Measurements from ENCODE around the gene KIFC1. TPM values are rescaled to one million over a fixed set of nuclear protein-coding genes. Genes with fewer than 3 reads are reported as not detected.

KIFC1 gene
- polyA plus RNA-seq, 1 of the 3 experiments (the other 2 are of a cell fraction): 35.9 TPM

GRCh38 chr6:33373960-33374910 lies 17.4 kb upstream of the KIFC1 start:
- Histone ChIP-seq H3K27me3 (ENCODE audit: insufficient read depth) (no peaks in the 10 kb centered on the region), H3K36me3 (replicated peaks in 1 of 2; ENCODE audit: control insufficient read depth in 1 of 2, insufficient read depth in 2 of 2, low read length in 1 of 2) (no peaks in the 10 kb centered on the region), H3F3A (replicated peaks; ENCODE audit: insufficient read depth) (no peaks in the 10 kb centered on the region), H3K9me2 (no peaks in the 10 kb centered on the region), H3K4me3 (ENCODE audit: low read depth in 2 of 2, low read length in 1 of 2) (no peak overlapping the region), H3K9ac (no peak overlapping the region), H4K20me1 (ENCODE audit: insufficient read depth) (no peaks in the 10 kb centered on the region), H3K9me3 (no peaks in the 10 kb centered on the region), H3K4me2 (no peak overlapping the region), H3K79me2 (ENCODE audit: insufficient read depth) (no peaks in the 10 kb centered on the region), H2AFZ (ENCODE audit: low read depth) (no peak overlapping the region), H3K27ac (ENCODE audit: low read depth in 2 of 2, low read length in 1 of 2) (peak overlapping the region in 1 of 2 experiments; percentile 35; a peak in 1 of 4 replicates), H3K4me1 (ENCODE audit: control insufficient read depth in 1 of 2, insufficient read depth in 2 of 2, low read depth in 1 of 2, low read length in 1 of 2) (peaks cover 8 to 10% of the 10 kb centered on the region in 2 experiments; a peak in 2 of 4 replicates)
- ChIA-PET POLR2A (interaction anchor here (0.6 to 0.9 kb wide), 2 partner anchors 51 to 403 kb away, joined by 3 read pairs; no protein-coding TSS in a partner anchor), CTCF (interaction anchor here (0.7 to 1.5 kb wide), 8 partner anchors 9 to 55 kb away, joined by 3 to 6 read pairs (median 3); partner anchors contain the start of gene KIFC1)
- 80% methylated on average over 8 of the region's 8 CpGs for WGBS (ENCODE audit: low lambda C conversion rate)
- no peak for DNase-seq
- TF ChIP-seq NRF1 (IDR thresholded peaks at IDR 0.05; ENCODE audit: low read depth, low read length): no peak
- no peak for TF ChIP-seq MAX (IDR thresholded peaks at IDR 0.05; ENCODE audit: low read depth)
- no peak for TF ChIP-seq MEF2A (IDR thresholded peaks at IDR 0.05; ENCODE audit: borderline replicate concordance, low read depth)
- no peak for TF ChIP-seq FOXM1 (IDR thresholded peaks at IDR 0.05; ENCODE audit: low read depth)
- no peak for TF ChIP-seq EZH2phosphoT487 (IDR thresholded peaks at IDR 0.05; ENCODE audit: borderline replicate concordance, low read depth)
- no peak for TF ChIP-seq USF2 (IDR thresholded peaks at IDR 0.05; ENCODE audit: borderline replicate concordance, low read depth, low read length)
- no peak for TF ChIP-seq RAD21 (IDR thresholded peaks at IDR 0.05; ENCODE audit: low read length)
- TF ChIP-seq JUND (IDR thresholded peaks at IDR 0.05): no peak
- TF ChIP-seq RFX5 (IDR thresholded peaks at IDR 0.05; ENCODE audit: low read length): no peak
- no peak for TF ChIP-seq SMC3 (IDR thresholded peaks at IDR 0.05; ENCODE audit: low read depth, low read length)
- TF ChIP-seq MXI1 (IDR thresholded peaks at IDR 0.05; ENCODE audit: low read depth, low read length): no peak
- TF ChIP-seq POLR2AphosphoS5 (IDR thresholded peaks at IDR 0.05; ENCODE audit: low read depth, low read length): no peak
- TF ChIP-seq TEAD4 (IDR thresholded peaks at IDR 0.05; ENCODE audit: borderline replicate concordance, insufficient read depth): no peak

- TF ChIP-seq REST (IDR thresholded peaks at IDR 0.05; ENCODE audit: low read depth, low read length) (no peak), GATA2 (CRISPR knock-in tag; IDR thresholded peaks at IDR 0.05) (peak; percentile 43; the same call in 1 of the 2 replicates), MAX (IDR thresholded peaks at IDR 0.05; ENCODE audit: low read depth) (no peak), NFIC (IDR thresholded peaks at IDR 0.05; ENCODE audit: borderline replicate concordance) (peak; percentile 30; the same call in 1 of the 2 replicates), RFX5 (IDR thresholded peaks at IDR 0.05; ENCODE audit: low read length) (no peak)
- WGBS (ENCODE audit: low lambda C conversion rate): 40% methylated on average over 9 of the region's 9 CpGs
- ChIA-PET POLR2A (interaction anchor here (0.6 to 0.9 kb wide), 2 partner anchors 52 to 404 kb away, joined by 3 read pairs; no protein-coding TSS in a partner anchor), CTCF (interaction anchor here (0.8 to 1.5 kb wide), 6 partner anchors 9 to 54 kb away, joined by 3 to 6 read pairs (median 4); partner anchors contain the start of gene KIFC1)
- Histone ChIP-seq H3K4me1 (ENCODE audit: control insufficient read depth in 1 of 2, insufficient read depth in 2 of 2, low read depth in 1 of 2, low read length in 1 of 2) (peaks cover 8 to 10% of the 10 kb centered on the region in 2 experiments; a peak in 2 of 4 replicates), H3K27me3 (ENCODE audit: insufficient read depth) (no peaks in the 10 kb centered on the region), H3K9me2 (no peaks in the 10 kb centered on the region), H3K27ac (ENCODE audit: low read depth in 2 of 2, low read length in 1 of 2) (peak overlapping the region in 1 of 2 experiments; percentile 35; a peak in 1 of 4 replicates), H4K20me1 (ENCODE audit: insufficient read depth) (no peaks in the 10 kb centered on the region), H3F3A (replicated peaks; ENCODE audit: insufficient read depth) (no peaks in the 10 kb centered on the region), H3K79me2 (ENCODE audit: insufficient read depth) (no peaks in the 10 kb centered on the region), H3K9ac (no peak overlapping the region), H3K4me3 (ENCODE audit: low read depth in 2 of 2, low read length in 1 of 2) (no peak overlapping the region), H3K9me3 (no peaks in the 10 kb centered on the region), H2AFZ (ENCODE audit: low read depth) (peak overlapping the region; percentile 67; the same call in 1 of the 2 replicates), H3K36me3 (replicated peaks in 1 of 2; ENCODE audit: control insufficient read depth in 1 of 2, insufficient read depth in 2 of 2, low read length in 1 of 2) (no peaks in the 10 kb centered on the region), H3K4me2 (no peak overlapping the region)
- peak; percentile 63 for DNase-seq
Measured at GRCh38 chr6:33375143-33375671, 16.4 kb upstream of the KIFC1 start.

All from SK-N-SH (cell line).